Articular chondrocyte of knee joint (primary cell): ENCODE measurements around the gene EXD1. TPM values are rescaled to one million over a fixed set of nuclear protein-coding genes. Genes with fewer than 3 reads are reported as not detected.

ENCODE experiments used
- total RNA-seq: library from RNA; depleted of rRNA; stranded (reverse); fragments of >200 nt; gene quantifications from 2 replicates; pipeline ENCODE4 v1.2.3, GENCODE V29; 2012

Gene EXD1
- total RNA-seq = not detected in 2 replicates

DNA sequence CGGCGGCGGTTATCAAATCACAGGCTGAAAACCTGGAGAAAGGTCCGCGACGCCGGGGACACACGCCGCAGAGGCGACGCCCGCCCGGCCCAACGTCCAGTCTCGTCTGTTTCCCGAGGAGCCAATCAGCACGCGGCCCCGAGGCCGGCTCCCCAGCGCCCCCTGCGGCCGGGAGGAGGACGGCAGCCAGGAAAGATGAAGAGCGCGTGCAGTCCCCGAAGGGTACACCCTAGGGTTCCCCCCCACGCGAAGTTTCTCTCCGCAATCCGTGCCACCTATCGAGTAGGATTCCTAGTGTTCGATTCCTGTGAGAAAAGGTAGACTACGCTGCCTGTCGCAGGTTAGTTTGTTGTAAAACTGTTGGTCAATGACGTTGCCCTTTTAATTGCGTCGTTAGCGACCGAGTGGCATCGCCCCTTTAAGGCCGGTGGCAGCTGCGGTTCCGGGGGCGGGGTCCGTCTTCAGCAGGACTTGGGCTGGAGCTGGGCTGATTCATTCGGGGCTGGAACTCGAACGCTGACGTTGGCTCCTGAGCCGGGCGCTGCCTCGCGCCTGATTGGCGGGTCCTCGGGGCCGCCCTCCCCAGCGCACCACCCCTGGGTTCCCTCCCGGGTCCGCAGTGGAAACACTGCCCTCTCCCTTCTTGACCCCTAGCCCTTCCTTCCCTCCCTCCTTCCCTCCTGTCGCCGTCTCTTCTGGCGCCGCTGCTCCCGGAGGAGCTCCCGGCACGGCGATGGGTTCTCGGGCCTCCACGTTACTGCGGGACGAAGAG is at the start of gene EXD1, which contains the start of gene CHP1:
EXD1 (minus strand) TSS at position 108 of the 772 bp plus-strand sequence. CDS start 4,182 bp downstream, outside the sequence.
CHP1 (plus strand) TSS at position 619 of the 772 bp plus-strand sequence; CDS start at position 734, 115 bp downstream.

Other genes with a start within 250 kb of the EXD1 start
- 24.4 and 24.6 TPM in 2 replicates for gene INO80, start 114.5 kb downstream of the EXD1 start, total RNA-seq
- 139 and 145 TPM in 2 replicates for gene CHP1, start 511 bp upstream of the EXD1 start, total RNA-seq
- 3.7 and 5.1 TPM in 2 replicates for gene OIP5, start 101.8 kb upstream of the EXD1 start, total RNA-seq
- gene NUSAP1, start 102.1 kb upstream of the EXD1 start, total RNA-seq = 35.3 and 54.3 TPM in 2 replicates
- gene NDUFAF1, start 171.7 kb upstream of the EXD1 start, total RNA-seq = 31.1 and 33.8 TPM in 2 replicates
- 36.0 and 44.9 TPM in 2 replicates for gene RTF1, start 186.3 kb upstream of the EXD1 start, total RNA-seq